WTC11 (cell line): ENCODE results near the gene TMEM63C.

Experiments
- CTCF ChIP-seq: fragments of 200-600 bp; IDR thresholded peaks from 2 replicates; pipeline ENCODE4 v1.8.0; 2022; ENCODE audit warnings: antibody characterized with exemption
- HMGXB4 ChIP-seq: sonication (generic); formaldehyde crosslinking; IDR thresholded peaks from 2 replicates; pipeline ENCODE4 v1.8.1; 2023; ENCODE audit warnings: mild to moderate bottlenecking, moderate library complexity, missing genetic modification reagents
- MLX ChIP-seq: sonication (generic); formaldehyde crosslinking; IDR thresholded peaks from 2 replicates; pipeline ENCODE4 v1.8.1; 2023; ENCODE audit warnings: mild to moderate bottlenecking, missing genetic modification reagents, moderate library complexity
- NR1H2 ChIP-seq: sonication (generic); formaldehyde crosslinking; IDR thresholded peaks from 2 replicates; pipeline ENCODE4 v1.9.0; 2021; ENCODE audit warnings: mild to moderate bottlenecking, moderate library complexity, missing genetic modification reagents
- USF1 ChIP-seq: sonication (generic); formaldehyde crosslinking; IDR thresholded peaks from 2 replicates; pipeline ENCODE4 v1.8.0; 2022; ENCODE audit warnings: mild to moderate bottlenecking, missing genetic modification reagents
- ZNF263 ChIP-seq: sonication (generic); formaldehyde crosslinking; IDR thresholded peaks from 2 replicates; pipeline ENCODE4 v1.8.1; 2022; ENCODE audit warnings: low read depth, mild to moderate bottlenecking, moderate library complexity, missing genetic modification reagents

- TF ChIP-seq ZNF263 (no peak), CTCF (no peak), NR1H2 (no peak), USF1 (no peak), HMGXB4 (CRISPR knock-in tag) (no peak), MLX (CRISPR knock-in tag) (no peak)
Measured at GRCh38 chr14:77225254-77225653, 43.7 kb downstream of the TMEM63C start.
